IPS-11a (cell line): ENCODE results near the gene CENPB.
"Not testable (repeated sequence)": the region's sequence is repeated elsewhere in the genome, so short reads cannot be mapped to it uniquely, and the experiment has no call there.

Experiments
- H3K4me3 ChIP-seq: one replicate; pipeline ENCODE4 v1.5.1; 2013; ENCODE audit warnings: low read depth, low read length, control low read depth

The CENPB gene

GRCh38 chr20:3786665-3787323 lies at the start of gene CENPB:
CENPB (minus strand) TSS chr20:3786740; CDS start chr20:3786483, 257 bp downstream.
- peak within 1 kb of the TSS; percentile 75 for H3K4me3 ChIP-seq

GRCh38 chr20:3836132-3836531 lies 49.6 kb upstream of the CENPB start:
- H3K4me3 ChIP-seq = no peak overlapping the region

GRCh38 chr20:3829891-3830290 lies 43.4 kb upstream of the CENPB start:
- not testable (repeated sequence) for H3K4me3 ChIP-seq

DNA sequence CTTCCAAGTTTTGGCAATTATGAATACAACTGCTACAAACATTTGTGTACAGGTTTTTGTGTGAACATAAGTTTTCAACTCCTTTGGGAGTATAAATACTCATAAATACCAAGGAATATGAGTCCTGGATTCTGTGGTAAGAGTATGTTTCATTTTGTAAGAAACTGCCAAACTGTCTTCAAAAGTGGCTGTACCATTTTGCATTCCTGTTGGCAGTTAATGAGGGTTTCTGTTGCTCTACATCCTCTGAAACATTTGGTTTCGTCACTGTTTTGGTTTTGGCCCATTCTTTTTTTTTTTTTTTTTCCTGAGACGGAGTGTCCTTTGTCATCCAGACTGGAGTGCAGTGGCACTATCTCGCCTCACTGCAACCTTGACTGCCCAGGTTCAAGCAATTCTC lies 42.3 kb upstream of the CENPB start:
- no peak overlapping the region for H3K4me3 ChIP-seq

- H3K4me3 ChIP-seq = no peak overlapping the region
These were observed 39.9 kb upstream of the CENPB start for GRCh38 chr20:3826420-3826819.

- no peak overlapping the region for H3K4me3 ChIP-seq
These were observed 39.0 kb upstream of the CENPB start for GRCh38 chr20:3825526-3825925.

GRCh38 chr20:3823881-3824280 lies 37.3 kb upstream of the CENPB start:
- no peak overlapping the region for H3K4me3 ChIP-seq

DNA sequence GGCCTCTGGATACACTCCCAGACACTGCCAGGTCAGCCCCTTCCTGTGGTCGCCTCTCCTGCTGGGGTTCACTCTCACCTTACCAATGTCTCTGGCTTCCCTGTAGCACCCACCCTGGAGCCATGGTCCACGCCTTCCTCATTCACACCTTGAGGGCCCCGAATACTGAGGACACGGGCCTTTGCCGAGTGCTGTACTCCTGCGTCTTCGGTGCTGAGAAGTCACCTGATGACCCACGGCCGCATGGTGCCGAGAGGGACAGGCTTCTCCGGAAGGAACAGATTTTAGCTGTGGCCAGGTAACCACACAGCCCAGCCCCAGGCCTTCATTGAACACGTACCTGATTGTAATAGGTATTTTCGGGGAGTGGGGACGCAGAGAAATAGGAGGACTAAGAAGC lies 35.5 kb upstream of the CENPB start:
- H3K4me3 ChIP-seq = no peak overlapping the region

DNA sequence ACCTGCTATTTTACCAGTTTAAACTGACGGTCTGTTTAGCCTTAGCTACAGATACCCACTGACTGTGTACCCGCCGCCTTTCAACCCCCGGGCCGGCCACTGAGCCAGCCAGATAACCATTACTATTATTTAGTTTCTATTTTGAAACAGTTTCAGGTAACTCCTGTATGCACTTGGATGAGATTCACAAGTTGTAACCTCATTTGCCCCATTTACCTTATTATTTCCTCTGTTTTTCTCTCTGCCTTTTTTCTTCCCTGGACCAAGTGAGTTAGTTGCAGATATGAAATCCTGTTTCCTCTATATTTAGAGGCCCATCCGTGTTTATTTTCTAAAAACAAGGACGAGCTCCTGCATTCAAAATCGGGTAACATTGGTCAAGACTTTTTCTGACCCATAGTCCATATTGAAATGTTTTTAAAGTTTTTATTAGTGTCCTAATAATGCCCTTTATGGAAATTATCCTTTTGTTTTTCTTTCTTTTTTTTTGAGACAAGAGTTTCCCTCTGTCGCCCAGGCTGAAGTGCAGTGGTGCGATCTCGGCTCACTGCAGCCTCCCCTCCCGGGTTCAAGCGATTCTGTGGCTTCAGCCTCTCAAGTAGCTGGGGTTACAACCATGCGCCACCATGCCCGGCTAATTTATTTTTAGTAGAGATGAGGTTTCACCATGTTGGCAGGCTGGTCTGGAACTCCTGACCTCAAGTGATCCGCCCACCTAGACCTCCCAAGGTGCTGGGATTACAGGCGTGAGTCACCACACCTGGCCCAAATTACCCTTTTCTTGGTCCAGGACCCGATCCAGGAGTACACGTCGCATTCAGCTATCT lies 34.6 kb upstream of the CENPB start:
- H3K4me3 ChIP-seq = peak overlapping the region; percentile 93

DNA sequence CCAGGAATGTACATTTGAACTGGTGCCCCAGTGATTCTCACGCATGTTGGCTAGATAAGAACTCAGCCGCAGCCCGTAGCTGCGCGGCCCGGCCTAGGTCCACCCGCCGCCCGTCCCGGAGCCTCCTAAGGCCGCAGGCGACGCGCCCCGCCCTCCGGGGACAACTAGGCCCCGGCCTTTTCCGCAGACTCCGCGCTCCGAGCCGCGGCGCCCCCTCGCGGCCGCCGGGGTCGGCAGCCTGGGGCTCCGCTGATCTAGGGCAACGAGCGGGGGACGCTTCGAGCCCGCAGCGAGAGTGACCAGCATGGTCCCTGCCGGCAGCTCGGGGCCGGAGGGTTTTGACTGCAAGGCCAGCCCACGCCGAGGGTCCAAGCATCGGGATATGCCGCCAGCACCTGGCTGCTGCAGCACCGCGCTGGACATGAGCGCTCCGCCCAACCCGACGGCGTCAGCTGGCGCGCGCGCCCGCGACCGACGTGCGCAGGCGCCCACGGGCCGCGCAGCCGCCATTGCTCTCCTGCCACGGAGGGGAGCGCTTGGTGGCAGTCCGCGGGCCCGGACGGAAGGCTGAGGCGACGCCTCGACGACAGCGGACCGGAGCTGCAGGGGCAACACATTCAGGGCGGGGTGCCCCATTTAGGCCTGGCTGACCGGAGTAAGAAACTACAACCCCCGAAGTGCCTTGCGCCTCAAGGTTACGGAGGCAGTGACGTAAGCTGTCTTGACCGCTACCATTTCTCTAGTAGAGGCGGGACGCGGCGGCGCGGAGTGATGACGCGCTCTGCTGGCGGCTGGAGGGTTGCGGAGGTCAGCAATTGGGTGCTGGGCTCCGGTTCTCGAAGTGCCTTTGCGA lies 33.7 kb upstream of the CENPB start, which contains the start of gene AP5S1:
Gene AP5S1 (plus strand): TSS at position 500 of the 853 bp plus-strand sequence. CDS start 1,571 bp downstream, outside the sequence.
- peak within 1 kb of the TSS; percentile 93 for H3K4me3 ChIP-seq

DNA sequence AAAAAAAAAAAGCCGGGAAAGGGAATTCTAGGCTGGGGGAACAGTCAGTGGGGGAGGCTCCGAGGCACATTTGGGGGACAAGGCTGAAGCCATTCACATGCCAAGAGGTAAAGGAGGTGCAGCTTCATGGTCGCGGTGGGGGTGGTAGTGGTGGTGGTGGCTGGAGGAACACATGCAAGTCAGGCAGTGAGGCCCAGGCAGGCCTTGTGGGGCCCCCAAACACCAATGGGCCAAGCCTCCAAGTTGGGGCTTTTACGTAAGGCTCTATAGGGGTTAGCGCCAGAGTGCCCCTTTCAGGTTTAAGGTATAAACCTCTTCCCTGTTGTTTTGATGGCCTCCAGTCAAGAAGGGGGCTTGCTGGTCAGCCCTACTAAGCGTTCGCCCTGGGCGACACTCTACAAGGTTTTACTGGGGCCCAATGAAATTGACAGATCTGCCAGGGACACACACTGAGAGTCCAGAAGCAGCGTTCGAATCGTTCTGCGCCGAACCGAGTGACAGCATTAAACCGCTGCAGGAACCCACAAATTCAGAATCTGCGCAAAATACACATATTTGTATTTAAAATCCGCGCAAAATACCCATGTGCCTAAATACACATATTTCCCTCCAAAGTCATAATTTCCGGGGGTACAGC lies 33.0 kb upstream of the CENPB start:
- peak overlapping the region; percentile 93 for H3K4me3 ChIP-seq

- no peak overlapping the region for H3K4me3 ChIP-seq
These were observed 31.9 kb upstream of the CENPB start for GRCh38 chr20:3818155-3819151.

DNA sequence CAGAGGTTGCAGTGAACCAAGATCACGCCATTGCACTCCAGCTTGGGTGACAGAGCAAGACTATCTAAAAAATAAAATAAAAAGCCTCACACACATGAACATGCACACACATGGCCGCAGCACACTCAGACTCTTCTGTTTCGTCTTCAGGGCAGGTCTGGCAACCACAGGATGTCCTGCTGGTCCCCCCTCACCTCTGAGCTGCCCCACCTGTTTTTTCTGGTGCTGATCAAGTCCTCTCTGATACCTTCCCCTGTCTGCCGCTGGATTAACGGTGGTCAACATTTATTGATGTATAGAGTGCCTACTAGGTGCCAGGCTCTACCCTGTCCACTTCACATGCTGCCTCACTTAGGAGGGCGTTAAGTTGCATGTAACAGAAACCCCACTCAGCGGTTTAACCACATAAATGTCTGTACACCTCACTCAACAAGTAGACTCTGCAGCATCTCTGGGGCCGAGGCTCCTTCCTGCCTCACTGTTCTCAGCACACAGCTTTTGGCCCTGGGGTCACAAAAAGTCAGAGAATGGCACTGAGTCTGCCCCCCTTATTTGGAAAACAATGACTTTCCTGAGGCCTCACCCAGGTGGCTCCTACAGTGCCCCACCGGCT lies 29.3 kb upstream of the CENPB start:
- H3K4me3 ChIP-seq = no peak overlapping the region

GRCh38 chr20:3814928-3815495 lies 28.5 kb upstream of the CENPB start:
- H3K4me3 ChIP-seq = no peak overlapping the region

GRCh38 chr20:3813848-3814581 lies 27.5 kb upstream of the CENPB start:
- no peak overlapping the region for H3K4me3 ChIP-seq

- no peak overlapping the region for H3K4me3 ChIP-seq
These were observed 26.7 kb upstream of the CENPB start for GRCh38 chr20:3812975-3813847.

DNA sequence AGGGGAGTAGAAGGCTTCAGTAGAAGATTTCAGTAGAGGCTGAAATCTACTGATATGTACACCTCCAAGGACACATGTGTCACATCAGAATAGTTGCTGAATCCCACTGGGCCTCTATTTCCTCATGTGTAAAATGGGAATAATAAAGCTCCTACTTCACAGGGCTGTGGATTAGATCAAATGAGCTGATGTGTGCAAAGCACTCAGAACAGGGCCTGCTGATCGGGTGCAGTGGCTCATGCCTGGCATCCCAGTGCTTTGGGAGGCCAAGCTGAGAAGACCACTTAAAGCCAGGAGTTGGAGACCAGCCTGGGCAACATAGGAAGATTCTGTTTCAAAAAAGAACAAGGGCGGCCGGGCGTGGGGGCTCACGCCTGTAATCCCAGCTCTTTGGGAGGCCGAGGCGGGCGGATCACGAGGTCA lies 25.7 kb upstream of the CENPB start:
- no peak overlapping the region for H3K4me3 ChIP-seq
